ENCODE measurements around the gene KLF6.

The KLF6 gene

GRCh38 chr10:3811291-3811870, 26.4 kb upstream of the KLF6 start:
- H3K27ac ChIP-seq = no peak overlapping the region; the same call in 1 of the 2 replicates
- TF ChIP-seq ZFX (IDR thresholded peaks at IDR 0.05) = no peak
- TF ChIP-seq, protein P1, sequence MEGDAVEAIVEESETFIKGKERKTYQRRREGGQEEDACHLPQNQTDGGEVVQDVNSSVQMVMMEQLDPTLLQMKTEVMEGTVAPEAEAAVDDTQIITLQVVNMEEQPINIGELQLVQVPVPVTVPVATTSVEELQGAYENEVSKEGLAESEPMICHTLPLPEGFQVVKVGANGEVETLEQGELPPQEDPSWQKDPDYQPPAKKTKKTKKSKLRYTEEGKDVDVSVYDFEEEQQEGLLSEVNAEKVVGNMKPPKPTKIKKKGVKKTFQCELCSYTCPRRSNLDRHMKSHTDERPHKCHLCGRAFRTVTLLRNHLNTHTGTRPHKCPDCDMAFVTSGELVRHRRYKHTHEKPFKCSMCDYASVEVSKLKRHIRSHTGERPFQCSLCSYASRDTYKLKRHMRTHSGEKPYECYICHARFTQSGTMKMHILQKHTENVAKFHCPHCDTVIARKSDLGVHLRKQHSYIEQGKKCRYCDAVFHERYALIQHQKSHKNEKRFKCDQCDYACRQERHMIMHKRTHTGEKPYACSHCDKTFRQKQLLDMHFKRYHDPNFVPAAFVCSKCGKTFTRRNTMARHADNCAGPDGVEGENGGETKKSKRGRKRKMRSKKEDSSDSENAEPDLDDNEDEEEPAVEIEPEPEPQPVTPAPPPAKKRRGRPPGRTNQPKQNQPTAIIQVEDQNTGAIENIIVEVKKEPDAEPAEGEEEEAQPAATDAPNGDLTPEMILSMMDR (conservative IDR thresholded peaks at IDR 0.05) = no peak

DNA sequence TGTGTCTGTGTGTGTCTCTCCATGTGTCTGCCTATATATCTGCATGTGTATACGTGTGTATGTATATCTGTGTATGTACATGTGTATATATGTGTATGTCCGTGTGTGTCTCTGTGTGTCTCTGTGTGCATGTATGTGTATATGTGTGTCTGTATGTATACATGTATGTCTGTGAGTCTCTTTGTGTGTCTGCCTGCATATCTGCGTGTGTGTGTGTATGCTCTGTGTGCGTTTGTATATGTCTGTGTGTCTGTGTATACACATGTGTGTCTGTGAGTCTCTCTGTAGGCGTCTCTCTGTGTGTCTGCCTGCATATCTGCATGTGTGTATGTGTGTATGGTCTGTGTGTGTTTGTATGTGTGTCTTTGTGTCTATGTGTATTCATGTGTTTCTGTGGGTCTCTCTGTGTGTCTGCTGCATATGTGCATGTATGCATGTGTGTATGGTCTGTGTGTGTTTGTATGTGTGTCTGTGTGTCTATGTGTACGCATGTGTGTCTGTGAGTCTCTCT, 23.7 kb upstream of the KLF6 start:
- TF ChIP-seq, protein P1 (conservative IDR thresholded peaks at IDR 0.05) = no peak
- no peak for TF ChIP-seq ZFX (IDR thresholded peaks at IDR 0.05)
- H3K27ac ChIP-seq = no peak overlapping the region

GRCh38 chr10:3807928-3808496, 23.0 kb upstream of the KLF6 start:
- H3K27ac ChIP-seq = 0 out of 2 replicates have a peak overlapping the region, but pooled peaks have one; percentile 18
- TF ChIP-seq, protein P1 (conservative IDR thresholded peaks at IDR 0.05) = no peak
- TF ChIP-seq ZFX (IDR thresholded peaks at IDR 0.05) = no peak

DNA sequence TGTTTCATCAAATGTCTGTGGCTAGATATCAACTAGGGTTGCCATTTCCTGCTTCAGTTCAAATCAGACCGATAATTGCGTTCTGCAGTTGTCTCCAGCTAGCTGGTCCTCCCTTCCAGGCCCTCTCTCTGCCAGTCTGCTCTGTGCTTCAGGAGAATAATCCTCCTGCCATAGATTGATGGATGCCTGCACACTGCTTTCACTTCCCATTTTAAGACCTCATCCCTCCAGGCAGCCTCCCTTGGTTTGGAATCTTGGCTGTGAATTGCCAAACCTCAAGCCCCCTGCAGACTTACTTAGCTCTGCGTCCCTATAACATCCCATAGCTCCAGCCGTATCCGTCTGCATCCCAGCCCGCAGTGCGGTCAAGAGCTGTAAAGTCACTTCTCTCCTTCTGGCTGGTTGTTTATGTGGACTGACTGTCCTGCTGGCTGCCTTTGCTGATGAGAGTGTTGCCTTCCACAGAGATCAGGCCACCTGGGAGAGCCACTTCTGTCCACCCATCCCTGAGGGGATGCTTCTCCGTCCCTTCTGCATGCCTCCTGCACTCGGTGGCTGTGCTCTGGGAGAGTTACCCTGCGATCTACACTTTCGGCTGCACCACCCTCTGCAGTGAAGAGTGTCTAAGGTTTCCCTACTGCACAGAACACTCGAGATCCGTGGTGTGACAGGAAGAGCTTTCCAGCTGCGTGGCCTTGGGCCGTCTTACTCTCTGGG, 22.4 kb upstream of the KLF6 start:
- H3K27ac ChIP-seq = peak overlapping the region; percentile 18

GRCh38 chr10:3806603-3807002, 21.6 kb upstream of the KLF6 start:
- H3K27ac ChIP-seq = peak overlapping the region; percentile 18

More for the DNA sequence above, 22.4 kb upstream of the KLF6 start:
- TF ChIP-seq, protein P1 (conservative IDR thresholded peaks at IDR 0.05) = no peak
- TF ChIP-seq ZFX (IDR thresholded peaks at IDR 0.05) = no peak

DNA sequence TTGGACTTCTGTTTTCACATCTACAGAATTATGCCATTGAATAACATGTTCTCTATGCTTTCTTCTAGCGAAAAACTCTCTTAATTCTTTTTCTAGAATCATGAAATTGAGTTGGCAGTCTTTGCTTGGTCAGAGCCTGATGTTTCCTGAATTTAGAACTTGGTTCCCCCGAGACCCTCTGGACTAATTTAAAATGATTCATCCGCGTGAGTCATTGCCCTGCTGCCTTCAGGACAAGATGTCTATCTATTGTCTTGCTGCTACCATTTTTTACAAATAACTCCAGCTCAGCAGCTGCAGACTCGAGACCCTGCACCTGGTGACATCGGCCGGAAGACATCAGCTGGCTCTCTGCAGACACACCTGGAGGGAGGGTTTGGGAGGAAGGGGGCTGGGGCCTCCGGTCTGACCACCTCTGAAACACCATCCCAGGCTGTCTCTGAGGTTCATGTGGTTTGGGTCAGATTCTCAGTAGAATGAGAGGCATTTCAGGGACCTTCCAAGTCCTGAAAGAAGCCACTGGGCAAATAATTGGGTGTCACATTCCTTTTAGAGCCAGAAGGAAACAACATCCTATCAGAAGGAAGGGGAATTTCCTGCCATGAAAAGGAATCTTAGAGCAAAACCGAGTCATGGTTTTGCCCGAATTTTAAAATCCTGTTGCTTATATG, 20.9 kb upstream of the KLF6 start:
- no peak for TF ChIP-seq ZFX (IDR thresholded peaks at IDR 0.05)
- TF ChIP-seq, protein P1 (conservative IDR thresholded peaks at IDR 0.05) = no peak
- no peak overlapping the region for H3K27ac ChIP-seq

More at GRCh38 chr10:3806603-3807002, 21.6 kb upstream of the KLF6 start:
- TF ChIP-seq ZFX (IDR thresholded peaks at IDR 0.05) = no peak
- TF ChIP-seq, protein P1 (conservative IDR thresholded peaks at IDR 0.05) = no peak
